IPS-11a (cell line): ENCODE data around the gene TTLL12.

ENCODE experiments used
- H3K4me3 ChIP-seq: one replicate; pipeline ENCODE4 v1.5.1; 2013; ENCODE audit warnings: low read depth, low read length, control low read depth

The TTLL12 gene

GRCh38 chr22:43131773-43132501 is 55.0 kb downstream of the TTLL12 start:
- H3K4me3 ChIP-seq = no peak overlapping the region

DNA sequence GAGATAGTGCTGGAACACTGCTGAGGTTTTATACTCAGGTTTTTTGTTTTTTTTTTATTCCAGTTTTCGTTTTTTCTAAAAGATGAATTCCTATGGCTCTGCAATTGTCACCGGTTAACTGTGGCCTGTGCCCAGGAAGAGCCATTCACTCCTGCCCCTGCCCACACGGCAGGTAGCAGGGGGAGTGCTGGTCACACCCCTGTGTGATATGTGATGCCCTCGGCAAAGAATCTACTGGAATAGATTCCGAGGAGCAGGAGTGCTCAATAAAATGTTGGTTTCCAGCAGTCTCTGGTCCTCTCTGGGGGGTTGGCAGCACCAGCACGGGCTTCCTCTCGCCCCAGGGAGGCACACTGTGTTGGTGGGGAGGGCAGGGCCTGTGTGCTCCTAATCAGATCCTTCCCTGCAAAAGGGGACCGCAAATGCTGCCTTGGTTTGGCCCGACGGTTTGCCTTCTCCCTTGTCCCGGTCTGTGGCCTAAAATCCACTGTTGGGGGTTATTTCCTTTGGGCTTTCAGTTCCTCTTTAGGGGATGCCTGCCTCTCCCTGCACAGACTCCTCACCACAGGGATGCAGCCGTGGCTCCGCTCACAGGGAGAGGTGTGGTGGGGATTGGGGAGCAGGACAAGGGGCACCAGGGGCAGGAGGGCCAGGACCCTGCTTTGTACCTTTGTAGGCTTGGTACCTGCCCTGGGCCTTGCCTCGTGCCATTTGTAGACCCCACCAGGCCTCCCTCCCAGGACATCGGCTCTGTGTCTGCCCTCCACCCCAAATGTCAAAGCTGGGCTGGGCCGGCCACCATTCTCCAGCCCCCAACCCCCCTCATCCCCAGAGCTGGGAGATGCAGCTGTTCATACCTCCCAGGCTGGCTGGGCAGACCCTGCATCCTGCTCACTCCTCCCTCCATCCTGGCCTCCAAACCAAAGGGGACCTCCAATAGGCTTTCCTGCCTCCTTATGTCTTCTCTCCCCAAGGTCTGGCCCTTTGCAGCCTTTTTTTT is 57.2 kb downstream of the TTLL12 start:
- no peak overlapping the region for H3K4me3 ChIP-seq

- no peak overlapping the region for H3K4me3 ChIP-seq
Observed at GRCh38 chr22:43128928-43129424, 58.0 kb downstream of the TTLL12 start.

DNA sequence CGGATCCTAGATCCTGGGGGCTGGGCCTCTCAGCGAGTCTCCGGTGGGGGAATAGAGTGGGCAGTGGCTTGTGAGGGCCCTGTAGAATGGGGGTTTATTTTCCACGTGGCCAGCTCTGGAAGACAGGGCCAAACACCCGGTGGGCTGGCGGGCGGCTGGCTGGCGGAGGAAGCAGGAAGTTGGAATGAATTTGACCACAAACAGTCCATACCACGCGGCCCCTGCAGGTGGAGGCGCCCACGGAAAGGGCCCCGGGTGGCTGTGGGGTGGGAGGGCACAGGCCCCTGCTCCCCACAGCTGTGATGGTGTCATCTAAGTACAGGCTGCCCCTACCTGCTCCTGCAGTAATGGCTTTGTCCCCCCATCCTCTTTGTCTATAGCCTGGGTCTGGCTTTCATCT is 58.8 kb downstream of the TTLL12 start:
- no peak overlapping the region for H3K4me3 ChIP-seq

- no peak overlapping the region for H3K4me3 ChIP-seq
Observed at GRCh38 chr22:43127166-43127908, 59.6 kb downstream of the TTLL12 start.

- no peak overlapping the region for H3K4me3 ChIP-seq
Observed at GRCh38 chr22:43126501-43127165, 60.3 kb downstream of the TTLL12 start.

DNA sequence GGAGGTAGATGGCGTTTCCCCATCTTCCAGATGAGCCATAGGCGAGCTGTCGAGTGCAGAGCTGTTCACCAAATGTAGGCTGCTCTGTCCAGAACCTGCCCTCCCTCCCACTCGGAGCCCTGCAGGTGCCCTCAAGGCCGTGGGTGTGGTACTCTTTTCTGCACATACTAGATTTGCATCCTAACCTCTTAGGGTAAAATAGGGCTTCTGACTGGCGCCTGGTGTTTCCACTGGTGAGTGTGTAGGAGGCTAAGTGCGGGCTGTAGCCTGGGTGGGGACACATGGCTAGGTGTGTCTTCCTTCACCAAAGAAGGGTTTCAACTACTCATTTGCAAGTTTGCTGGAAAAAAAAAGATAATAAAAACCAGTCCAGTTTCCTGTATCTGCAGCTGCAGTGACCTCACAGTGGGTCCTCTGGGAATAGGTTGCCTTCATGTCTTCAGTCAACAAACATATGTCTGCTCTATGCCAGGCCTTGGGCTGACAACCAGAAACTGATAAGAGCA is 67.9 kb downstream of the TTLL12 start:
- no peak overlapping the region for H3K4me3 ChIP-seq

DNA sequence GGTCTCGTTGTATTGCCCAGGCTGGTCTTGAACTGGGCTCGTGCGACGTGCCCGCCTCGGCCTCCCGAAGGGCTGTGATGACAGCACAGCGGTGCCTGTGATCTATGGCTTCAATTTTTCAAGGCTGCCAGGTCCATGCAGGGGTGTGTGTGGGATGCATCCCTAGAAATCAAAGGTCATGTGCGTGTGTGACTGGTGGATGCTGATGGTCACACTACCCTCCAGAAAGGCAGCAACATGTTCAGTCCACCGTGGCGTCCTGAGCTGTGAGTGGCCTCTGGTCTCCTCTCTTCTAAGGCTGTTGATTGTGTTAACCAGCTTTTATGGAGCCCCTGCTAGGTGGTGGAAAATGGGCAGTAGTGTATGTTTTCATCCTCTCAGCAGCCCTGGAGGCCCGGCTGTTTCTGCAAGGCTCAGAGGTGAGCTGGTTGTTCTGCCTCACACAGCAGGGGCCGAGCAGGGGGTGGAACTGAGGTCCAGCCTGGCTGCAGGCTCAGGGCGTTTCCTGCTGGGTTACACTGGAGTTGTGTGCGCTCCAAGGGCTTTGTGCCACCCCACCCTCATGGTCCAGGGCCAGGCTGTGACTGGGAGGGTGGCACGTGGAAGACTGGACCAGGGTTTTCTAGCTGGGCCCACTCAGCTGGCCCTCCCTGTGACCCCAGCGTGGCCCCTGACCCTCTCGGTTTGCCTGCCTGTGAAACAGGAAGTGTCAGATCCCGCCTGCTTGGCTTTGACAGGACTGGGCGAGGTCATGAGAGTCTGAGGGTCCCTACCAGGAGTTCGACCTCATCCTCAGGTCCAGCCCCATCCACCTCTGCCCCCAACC is 68.7 kb downstream of the TTLL12 start:
- H3K4me3 ChIP-seq = no peak overlapping the region

DNA sequence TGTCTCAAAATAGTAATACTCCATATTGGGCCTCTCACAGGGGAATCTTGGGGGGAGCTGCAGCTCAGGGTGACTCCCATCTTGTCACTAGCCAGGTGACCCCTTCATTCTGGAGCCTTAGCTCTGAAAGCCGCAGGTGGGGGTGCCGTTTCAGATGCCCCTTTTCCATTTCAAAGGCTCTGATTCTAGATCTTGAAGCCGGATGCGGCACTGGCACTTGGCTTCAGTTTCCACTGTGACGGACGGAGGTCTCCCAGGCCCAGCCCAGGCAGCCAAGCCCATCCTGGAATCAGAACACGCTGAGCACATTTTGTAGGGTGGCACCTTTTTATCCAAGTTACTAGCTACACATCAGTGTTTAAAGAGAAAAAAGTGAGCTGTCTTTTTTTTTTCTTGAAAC is 70.0 kb downstream of the TTLL12 start:
- no peak overlapping the region for H3K4me3 ChIP-seq
